GM21717 (cell line): ENCODE measurements around the gene ACTC1.
"Not testable (repeated sequence)": the region's sequence is repeated elsewhere in the genome, so short reads cannot be mapped to it uniquely, and the experiment has no call there.

Experiments used
- ATAC-seq: cut with Tn5 transposase; IDR thresholded peaks from one replicate; pipeline ENCODE4 v1.9.1; 2021; ENCODE audit warnings: mild to moderate bottlenecking, moderate library complexity; ENCODE audit not compliant: unreplicated experiment

The ACTC1 gene

DNA sequence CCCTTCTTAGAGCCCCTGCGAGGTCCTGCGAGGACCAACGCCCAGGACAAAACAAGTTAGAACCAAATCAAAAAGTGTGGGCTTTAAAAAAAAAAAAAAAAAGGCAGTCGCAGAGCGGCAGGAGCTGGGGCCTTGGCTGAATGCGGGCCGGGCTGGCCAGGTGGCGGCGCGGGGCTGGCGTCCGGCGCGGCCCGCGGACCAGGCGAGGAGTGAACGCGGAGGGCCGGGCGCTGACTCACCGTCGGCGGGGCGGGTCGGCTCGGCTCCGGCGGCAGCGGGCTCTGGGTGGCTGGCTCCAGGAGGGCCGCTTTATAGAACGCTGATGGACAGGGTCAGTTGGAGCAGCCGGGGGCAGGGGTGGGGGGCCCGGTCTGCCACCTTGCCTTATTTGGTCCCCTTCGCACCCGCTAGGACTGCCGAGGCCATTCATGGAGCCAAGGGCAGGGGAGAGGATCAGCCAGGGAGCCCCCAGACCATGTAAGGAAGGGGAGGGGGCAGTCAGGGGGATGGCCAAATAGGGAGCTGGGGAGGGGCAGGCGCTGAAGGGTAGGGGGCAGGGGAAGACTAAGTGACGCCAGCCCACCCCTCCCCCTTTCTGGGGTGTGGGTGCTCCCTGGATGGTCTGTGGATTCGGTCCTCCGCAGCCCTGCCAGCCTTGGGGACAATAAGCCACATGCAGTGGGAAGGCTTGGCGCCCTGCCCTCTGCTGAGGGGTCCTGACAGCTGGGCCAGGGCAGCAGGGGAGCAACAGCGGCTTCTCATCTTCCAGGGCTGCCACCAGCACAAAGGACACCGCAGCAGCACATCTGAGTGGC, at the start of gene ACTC1:
Gene ACTC1, minus strand, starts transcription at position 283 of the 815 bp plus-strand sequence. CDS start 741 bp downstream, outside the sequence.
- no peak for ATAC-seq

DNA sequence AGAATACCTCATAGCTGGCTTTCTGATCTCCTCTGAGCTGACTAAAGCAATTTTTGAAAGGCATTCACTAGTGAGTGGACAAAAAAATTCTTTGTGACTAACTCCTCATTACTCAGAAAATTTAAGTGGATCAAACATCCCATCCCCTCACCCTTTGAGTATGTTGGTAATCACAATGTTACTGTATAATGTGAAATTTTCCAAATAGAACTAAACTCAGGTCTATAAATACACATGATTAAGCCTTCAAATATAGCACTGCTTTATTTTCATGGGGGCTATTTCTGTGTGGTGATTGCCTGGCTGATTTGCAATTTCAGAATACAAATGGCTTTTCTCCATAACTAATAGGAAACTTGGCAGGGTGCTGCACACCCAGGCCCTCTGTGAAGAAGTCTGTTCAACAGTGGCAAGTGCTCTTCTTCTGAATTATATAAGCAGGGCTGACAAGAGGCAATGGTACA, 45.9 kb upstream of the ACTC1 start:
- ATAC-seq, result no peak

DNA sequence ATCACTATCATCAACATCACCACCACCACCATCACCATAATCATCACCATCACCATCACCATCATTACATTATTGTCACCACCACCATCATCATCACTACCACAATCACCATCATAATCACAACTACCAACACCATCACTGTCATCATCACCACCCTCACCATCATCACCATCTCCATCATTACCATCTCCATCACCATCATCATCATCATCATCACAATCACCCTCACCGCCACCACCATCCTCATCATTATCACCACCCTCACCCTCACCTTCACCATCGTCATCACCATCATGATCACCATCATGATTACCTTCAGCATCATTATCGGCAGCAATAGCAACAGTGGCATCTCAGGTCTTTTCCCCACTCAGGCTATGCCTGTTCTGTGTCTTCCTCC, 42.9 kb upstream of the ACTC1 start:
- no peak for ATAC-seq

DNA sequence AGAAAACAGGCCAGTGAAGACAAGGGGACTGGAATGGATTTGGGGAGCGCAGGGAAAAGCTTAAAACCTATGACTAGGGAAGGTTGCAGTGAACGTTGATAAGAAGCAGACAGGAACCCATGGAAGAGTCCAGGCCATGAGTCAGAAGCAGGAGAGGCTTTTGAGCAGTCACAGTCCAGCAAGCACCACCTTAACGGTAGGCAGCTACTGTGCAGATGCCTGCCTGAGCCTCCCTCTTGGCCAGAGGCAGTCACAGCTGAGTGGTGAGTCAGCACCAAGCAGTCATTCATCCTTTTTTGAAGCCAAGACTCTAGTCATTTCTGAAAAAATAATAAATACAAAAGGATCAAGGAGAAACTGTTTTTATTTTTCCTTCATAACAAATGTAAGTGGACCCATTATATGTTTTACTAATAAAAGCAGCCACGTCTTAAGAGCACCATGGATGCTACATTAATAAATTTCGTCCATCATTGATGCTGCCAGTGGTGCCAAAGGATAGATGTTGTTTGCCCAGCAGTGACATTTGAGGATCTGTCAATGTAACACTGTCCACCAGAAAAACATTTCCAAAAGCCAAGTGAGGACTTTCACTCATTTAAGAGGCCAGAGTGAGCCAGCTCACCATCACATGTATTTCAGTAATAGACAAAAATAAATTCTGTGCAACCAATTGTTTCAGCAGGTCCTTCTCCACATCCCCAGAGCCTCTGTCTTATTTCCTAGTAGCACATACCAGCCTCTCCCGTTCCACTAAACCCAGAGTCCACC, 42.1 kb upstream of the ACTC1 start:
- ATAC-seq, result no peak

DNA sequence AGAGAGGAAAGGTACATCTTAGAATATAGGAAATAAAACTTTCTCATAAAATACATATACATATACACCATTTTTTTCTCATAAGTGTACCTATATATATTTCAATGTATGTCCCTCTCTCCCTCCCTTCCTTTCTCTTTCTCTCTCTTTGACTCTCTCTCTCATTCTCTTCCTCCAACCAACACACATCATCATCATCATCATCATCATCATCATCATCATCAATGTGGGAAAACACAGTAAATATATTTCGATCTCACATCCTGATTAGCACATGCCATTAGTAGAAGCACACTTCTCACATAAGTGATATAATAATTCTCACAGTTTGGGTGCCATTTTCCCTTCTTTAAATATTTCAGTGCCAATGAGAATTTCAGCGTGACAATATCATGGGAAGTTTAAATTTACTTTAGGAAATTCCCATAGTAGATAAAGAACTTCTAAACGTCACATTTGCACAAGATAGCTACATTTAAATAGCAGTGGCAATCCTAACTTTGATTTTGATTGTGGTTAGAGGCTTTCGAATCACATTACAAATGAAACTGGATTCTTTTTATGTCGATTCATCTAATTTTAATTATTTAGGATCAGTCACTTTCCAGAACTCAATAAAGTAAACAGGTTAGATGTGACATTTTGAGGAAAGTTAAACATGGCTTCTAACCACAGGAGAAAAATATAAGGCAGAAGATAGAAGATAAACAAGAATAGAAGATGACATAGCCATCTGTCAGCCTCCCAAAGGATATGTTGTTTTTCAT, 33.0 kb upstream of the ACTC1 start:
- no peak for ATAC-seq

DNA sequence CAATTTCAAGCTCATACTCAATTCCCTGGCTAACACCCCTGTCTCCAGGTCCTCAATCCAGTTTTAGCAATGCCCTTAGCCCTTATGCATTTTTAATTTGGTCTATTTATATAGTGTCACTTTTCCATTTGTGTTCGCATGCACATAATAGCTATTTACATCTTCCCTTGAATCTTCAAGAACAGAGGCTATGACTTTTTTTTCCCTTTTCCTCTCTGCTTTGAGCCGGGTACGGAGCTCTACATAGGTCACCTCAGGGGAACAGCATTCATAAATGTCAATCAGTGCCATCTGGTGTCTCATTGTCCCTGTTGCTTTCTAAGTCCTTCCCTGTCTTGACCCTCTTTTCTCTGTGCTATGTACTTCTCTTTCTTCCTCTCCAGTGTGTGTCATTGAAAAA, 26.5 kb upstream of the ACTC1 start:
- no peak for ATAC-seq

DNA sequence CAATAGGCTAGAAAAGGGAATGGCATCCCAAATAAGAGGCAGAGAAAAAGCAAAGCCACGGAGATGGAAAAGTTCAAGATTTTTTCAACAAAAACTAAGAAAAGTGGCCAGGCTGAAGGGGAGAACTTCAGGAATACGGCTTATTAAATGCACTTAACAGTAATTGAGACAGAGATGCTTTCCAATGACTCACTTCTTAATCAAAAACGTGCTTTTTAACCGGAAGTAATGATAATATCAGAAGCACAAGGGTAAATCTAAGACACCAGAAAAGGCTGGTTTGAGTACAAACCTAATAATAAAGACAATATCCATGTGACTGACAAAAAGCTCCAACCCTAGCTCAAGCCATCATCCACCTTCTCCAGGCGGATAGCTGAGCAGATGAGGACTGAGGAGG, 24.8 kb upstream of the ACTC1 start:
- ATAC-seq, result no peak

DNA sequence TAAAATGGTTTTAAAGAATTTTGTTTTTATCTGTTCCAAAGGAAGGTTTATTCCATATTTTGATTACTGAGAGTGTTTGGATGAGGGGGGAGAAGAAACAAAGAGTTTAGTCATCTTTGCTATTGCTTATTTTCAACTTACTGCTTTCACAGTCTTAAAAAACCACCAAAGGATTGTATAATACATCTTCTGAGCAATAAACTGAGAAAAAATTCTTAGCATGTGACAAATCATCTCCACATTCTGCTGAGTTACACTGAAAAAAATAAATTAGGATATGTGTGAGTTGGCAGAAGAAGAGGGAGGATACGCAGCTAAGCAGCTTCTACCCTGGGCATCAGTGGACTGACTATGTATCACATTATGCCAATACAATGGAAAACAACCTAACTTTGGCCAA, 23.2 kb upstream of the ACTC1 start:
- ATAC-seq, result no peak

DNA sequence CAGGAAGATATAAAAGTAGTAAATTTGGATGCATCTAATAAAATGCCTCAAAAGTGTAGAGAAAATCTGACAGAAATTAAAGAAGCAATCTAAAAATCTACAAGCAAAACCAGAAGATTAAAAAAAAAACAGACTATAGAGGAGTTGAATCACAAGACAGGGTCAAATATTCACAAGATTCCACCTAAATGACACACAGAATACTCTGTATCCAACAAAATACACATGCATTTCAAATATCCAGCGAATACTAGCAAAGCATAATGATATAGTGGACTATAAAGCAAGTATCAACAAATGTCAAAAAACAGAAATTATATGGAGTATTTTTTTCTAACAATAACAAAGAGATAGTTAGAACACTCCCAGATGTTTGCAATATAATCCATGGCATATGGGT, 20.5 kb upstream of the ACTC1 start:
- ATAC-seq, result no peak

DNA sequence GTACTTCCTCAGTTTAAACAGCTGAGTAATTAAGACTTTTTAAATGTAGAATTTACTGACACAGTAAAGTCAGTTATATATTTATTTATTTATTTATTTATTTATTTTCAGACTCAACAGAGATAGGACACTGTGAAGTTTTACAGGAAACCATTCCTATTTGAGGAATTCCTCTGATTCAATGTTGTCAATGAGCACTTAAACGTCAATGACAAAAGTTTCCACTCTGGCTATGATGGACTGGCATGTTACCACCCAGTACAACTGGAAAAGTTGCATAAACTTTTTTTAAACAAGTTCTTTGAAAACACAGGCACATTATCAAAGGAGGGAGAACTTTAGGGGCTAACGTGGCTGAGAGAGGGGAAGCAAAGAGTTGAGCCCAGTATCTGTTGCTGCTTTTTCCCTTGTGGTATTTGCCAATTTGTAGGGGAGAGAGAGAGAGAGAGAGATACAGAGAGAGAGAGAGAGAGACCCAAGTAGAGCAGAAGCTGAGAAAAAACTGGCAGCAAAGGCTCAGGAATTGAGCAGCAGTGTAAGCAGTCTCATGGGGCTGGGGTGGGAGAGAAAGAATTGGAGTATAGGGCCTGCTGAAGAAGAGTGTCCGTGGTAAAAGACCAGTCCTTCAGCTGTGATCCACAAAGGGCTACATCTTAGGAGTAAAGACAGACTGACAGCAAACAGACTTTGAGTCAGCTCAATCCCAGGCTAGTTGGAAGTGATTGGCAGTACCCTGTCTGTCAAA, 18.3 kb upstream of the ACTC1 start:
- no peak for ATAC-seq

DNA sequence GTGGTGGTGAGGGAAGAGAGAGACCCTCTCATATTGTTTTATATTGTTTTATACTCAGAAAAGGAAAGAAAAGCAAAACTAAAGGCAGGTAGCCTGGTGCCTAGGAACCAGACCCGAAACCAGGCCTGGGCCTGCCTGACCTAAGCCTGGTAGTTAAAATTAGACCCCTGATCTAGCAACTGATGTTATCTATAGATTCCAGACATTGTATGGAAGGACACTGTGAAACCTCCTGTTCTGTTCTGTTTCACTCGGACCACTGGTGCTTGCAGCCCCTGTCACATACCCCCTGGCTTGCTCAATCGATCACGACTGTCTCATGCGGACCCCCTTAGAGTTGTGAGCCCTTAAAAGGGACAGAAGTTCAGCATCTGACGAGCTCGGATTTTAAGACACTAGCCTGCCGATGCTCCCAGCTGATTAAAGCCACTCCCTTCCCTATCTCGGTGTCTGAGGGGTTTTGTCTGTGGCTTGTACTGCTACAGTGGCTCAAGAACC, 17.6 kb upstream of the ACTC1 start:
- ATAC-seq, result not testable (repeated sequence)

DNA sequence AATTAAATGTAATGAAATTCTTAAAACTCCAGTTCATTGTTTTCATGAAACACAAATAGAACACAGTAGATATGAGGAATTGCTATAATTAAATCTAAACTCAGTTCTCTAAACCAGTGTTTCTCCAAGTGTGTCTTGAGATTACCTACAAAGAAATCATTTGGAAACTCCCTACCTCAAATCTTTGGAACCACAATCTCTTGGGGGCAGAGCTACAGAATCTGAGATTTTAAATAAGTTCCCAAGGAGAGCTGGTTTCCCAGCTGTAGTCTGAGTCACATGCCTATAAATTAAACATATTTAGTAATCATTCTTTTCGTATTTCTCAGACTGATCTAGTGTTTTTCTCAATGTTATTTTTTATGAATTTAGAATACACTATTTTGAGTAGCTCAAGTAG, 17.0 kb upstream of the ACTC1 start:
- ATAC-seq, result no peak

DNA sequence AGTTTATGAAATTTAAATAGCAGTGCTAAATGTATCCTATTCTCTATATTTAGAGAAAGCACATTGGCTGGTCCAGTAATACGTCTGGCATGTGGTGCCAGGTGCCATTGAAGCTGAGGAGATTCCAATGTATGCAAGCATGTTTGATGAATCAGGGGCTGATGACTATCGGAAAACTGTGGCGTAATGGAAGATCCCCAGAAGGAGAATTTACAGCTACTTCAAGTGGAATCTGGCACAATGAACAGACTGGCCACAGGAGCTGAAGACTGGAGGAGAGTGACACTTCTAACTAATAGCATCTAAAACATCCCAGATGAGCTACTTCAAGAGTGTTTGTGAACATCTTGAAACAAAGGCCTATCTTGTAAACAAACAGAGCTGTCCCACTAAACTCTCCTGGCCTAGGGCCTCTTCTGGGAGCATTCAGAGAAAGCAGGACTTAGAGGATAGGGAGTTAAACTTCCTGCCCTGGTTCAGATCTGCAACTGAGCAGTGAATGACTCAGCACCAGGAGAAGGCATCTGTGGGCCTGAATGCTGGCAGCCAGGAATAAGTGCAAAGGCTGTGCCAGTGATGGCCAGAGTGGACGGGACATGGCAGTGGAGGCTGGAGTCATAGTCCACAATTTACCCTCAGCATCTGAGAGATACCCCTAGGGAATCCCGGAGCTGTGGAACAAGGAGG, 15.2 kb upstream of the ACTC1 start:
- no peak for ATAC-seq

DNA sequence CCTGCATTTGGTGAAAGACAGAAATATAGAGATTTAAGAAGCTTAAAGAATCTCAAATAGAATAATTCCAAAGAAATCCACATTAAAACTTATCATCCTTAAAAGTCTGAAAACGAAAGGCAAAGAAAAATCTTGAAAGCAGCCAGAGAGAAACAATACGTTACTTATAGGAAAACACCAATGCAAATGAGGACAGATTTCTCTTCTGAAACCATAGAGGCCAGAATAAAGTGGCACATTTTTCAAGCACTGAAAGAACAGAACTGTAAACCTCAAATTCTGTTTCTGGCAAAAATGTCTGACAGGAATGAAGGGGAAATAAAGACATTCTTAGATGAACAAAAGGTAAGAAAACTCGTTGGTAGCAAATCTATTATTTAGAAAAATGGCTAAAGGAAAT, 13.8 kb upstream of the ACTC1 start:
- no peak for ATAC-seq

DNA sequence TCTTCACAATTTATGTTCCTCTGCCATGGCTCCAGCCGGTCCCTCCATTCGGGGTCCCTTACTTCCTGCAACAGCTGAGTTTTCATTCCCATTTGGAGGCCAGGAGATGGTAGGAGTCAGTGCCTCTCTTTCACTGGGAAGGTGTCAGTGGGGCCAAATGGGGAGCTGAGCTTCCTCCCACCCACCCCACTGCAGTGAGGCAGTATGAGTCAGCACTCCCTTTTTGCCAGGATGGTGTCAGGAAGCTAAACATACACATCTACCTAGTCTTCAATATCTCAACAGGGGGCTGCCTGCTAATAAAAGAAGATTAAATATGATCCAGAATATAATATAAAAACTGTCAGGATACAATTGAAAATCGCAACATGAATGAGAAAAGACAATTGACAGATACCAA, 12.7 kb upstream of the ACTC1 start:
- no peak for ATAC-seq

DNA sequence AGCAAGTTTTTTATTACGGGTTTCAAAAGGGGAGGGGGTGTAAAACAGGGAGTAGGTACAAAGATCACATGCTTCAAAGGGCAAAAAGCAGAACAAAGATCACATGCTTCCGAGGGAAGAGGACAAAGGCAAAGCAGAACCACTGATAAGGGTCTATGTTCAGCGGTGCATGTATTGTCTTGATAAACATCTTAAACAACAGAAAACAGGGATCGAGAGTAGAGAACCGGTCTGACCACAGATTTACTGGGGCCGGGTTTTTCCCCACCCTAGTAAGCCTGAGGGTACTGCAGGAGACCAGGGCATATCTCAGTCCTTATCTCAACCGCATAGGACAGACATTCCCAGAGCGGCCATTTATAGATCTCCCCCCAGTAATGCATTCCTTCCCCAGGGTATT, 11.9 kb upstream of the ACTC1 start:
- ATAC-seq, result not testable (repeated sequence)

DNA sequence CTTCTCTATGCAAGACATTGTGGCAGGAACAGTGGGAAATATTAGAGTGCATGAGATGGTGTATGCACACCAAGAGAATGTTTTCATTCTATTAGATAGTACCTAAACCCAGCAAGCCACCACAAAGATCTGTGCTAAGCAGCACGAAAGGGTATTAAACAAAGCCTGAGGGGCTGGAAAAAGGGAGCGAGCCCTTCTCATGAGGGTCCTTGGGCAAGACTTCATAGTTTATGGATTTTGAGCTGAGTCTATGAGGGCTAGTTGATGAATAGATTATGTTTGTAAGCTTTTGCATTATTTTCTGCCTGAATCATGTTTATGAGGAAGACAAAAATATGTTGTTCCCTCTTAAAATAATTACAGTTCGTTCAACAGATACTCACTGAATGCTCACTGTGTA, 9.4 kb upstream of the ACTC1 start:
- ATAC-seq, result no peak

DNA sequence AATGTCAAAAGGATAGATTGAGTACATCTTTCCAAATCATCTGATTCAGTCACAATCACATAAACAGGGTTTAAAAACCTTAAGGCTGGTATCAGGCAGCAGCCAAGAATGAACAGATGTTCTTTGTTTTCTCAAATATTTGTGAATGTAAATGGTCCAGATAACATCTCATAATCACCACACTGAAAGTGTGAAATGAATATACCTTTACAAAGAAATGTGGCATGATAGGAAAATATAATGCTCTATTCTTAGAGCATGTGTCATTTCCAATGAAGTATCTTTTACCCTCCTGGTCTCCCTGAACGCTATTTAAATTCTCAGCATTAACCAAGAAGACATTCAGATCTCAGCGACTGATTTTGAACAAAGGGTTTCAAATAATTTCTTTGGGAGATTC, 8.8 kb upstream of the ACTC1 start:
- no peak for ATAC-seq

DNA sequence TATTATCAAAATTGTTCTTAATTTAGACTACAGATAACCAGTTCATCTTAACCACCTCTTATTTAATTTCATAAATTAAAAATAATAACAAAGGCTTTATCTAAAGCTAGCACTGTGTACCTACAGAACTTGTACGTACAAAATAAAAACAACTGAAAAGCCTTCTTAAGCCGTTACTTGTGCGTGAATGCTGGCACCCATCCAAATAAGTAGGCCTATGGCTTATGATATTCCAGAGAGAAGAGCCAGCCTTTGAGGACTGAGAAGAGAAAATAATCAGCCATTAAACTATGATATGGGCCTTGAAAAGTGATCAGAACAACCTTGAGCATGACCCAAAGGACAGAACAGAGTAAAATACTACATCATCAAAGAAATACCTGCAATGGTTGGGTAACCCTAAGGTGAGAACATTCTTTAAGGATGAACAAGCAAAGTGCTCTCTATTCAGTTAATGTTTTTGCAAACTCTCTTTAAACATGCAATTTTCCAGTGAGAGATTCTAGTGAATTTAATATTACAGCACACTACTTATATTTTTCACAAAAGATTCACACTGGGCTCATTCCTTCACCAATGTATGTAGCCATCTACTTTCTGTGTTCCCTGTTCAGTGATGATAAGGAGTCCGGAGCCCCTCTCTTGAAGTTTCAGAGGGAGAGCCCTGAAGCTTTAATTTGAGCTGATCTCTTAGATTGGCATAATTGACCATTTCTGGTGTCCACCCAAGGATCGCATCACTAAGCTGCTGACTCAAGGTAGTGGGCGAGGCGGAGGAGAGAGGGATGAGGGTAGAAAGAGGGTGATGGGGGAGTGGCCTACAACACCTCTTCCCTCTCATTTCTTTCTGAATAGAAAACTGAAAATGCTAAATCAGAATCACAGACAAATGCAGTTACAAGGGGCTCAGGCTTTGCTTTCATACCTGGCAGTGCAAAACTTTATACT, 7.7 kb upstream of the ACTC1 start:
- ATAC-seq, result no peak
